ENCODE results near the gene SLC25A25. TPM values are rescaled to one million over a fixed set of nuclear protein-coding genes. Genes with fewer than 3 reads are reported as not detected.
A peak's percentile ranks its signal among the peaks of the same experiment; 100 is the strongest.

The SLC25A25 gene
- total and polyA plus RNA-seq, 11 donors, result 1.7 to 15.1 (median 6.7) TPM

GRCh38 chr9:128098297-128099230, 30.5 kb downstream of the SLC25A25 start:
- peak; percentile 86 to 97 (median 91) for DNase-seq
- Histone ChIP-seq H3K4me1 (peaks cover 19 to 98% (median 70%) of the 10 kb centered on the region in 12 donors), H3K9me3 (no peaks in the 10 kb centered on the region), H3K27me3 (no peaks in the 10 kb centered on the region), H3K27ac (peak overlapping the region; percentile 85 to 96 (median 93)), H3K4me3 (peak overlapping the region; percentile 14 to 67 (median 56)), H3K36me3 (peaks cover 0 to 34% (median 25%) of the 10 kb centered on the region in 9 donors)
- peak; percentile 74 to 98 for TF ChIP-seq POLR2A (IDR thresholded peaks at IDR 0.05)
- TF ChIP-seq CTCF (IDR thresholded peaks at IDR 0.05), result no peak
- WGBS, 4 donors, result 1 to 15% (median 3%) methylated on average over 28 to 32 of the region's 32 CpGs
- intact Hi-C loops (cut with DNase I), result loop anchor here in 1 of 10 donors (2.0 kb wide), 1 partner anchor 28 kb away; the partner anchor contains the start of gene PTGES2
- ATAC-seq, result peak; percentile 78 to 85 (median 80)

- Histone ChIP-seq H3K9me3 (no peaks in the 10 kb centered on the region), H3K27me3 (no peaks in the 10 kb centered on the region), H3K36me3 (peaks cover 0 to 42% (median 33%) of the 10 kb centered on the region in 9 donors), H3K4me1 (peaks cover 19 to 96% (median 62%) of the 10 kb centered on the region in 12 donors), H3K4me3 (peak overlapping the region; percentile 14 to 67 (median 56)), H3K27ac (peak overlapping the region; percentile 85 to 96 (median 93))
- intact Hi-C loops (cut with DNase I), result loop anchor here in 1 of 10 donors (2.0 kb wide), 1 partner anchor 27 kb away; the partner anchor contains the start of gene PTGES2
- 36 to 49% (median 44%) methylated on average over 15 to 16 of the region's 16 CpGs for WGBS, 4 donors
- TF ChIP-seq POLR2A (IDR thresholded peaks at IDR 0.05), result no peak
- no peak for TF ChIP-seq CTCF (IDR thresholded peaks at IDR 0.05)
- ATAC-seq, result peak in 1 of 4 donors; percentile 15
- peak in 2 of 5 donors; percentile 30 to 61 for DNase-seq
Observed at GRCh38 chr9:128099231-128099931, 31.3 kb downstream of the SLC25A25 start.

GRCh38 chr9:128099932-128100491, 32.0 kb downstream of the SLC25A25 start:
- H3K4me1 ChIP-seq, result peaks cover 13 to 89% (median 56%) of the 10 kb centered on the region in 12 donors

More at GRCh38 chr9:128099932-128100491, 32.0 kb downstream of the SLC25A25 start:
- Histone ChIP-seq H3K9me3 (no peaks in the 10 kb centered on the region), H3K27ac (peak overlapping the region; percentile 85 to 96 (median 93)), H3K36me3 (peaks cover 0 to 45% (median 36%) of the 10 kb centered on the region in 9 donors), H3K4me3 (peak overlapping the region in 9 of 12 donors; percentile 52 to 67 (median 60)), H3K27me3 (no peaks in the 10 kb centered on the region)
- intact Hi-C loops (cut with DNase I), result loop anchor here in 1 of 10 donors (2.0 kb wide), 1 partner anchor 27 kb away; the partner anchor contains the start of gene PTGES2
- WGBS, 4 donors, result 56 to 76% (median 66%) methylated on average over 12 to 16 of the region's 16 CpGs
- ATAC-seq, result peak in 3 of 4 donors; percentile 4 to 44 (median 5)
- TF ChIP-seq POLR2A (IDR thresholded peaks at IDR 0.05), result no peak
- no peak for TF ChIP-seq CTCF (IDR thresholded peaks at IDR 0.05)
- DNase-seq, result peak in 4 of 5 donors; percentile 54 to 73 (median 61)
